H1 (cell line): Measurements from ENCODE around the gene GEMIN7.

Experiments used
- BRCA1 ChIP-seq: IDR thresholded peaks from 2 replicates; pipeline ENCODE4 v1.6.1; 2012; ENCODE audit warnings: low read depth, low read length, improper control_type of control experiment
- CHD2 ChIP-seq: IDR thresholded peaks from 2 replicates; pipeline ENCODE4 v1.6.1; 2012; ENCODE audit warnings: low read length, improper control_type of control experiment
- POLR2A ChIP-seq, 2 experiments: IDR thresholded peaks; 1 replicate in 1 of 2; 2 replicates in 1 of 2; pipeline ENCODE4 v1.6.1; 2011; ENCODE audit warnings: low read depth in 2 of 2, low read length in 2 of 2, mild to moderate bottlenecking in 2 of 2; ENCODE audit errors: control extremely low read depth in 1 of 2
- SP2 ChIP-seq: IDR thresholded peaks from 2 replicates; pipeline ENCODE4 v1.6.1; 2012; ENCODE audit warnings: mild to moderate bottlenecking, low read length, inconsistent platforms
- TBP ChIP-seq: IDR thresholded peaks from 2 replicates; pipeline ENCODE4 v1.6.1; 2011; ENCODE audit warnings: low read depth, low read length, improper control_type of control experiment
- USF2 ChIP-seq: IDR thresholded peaks from 2 replicates; pipeline ENCODE4 v1.6.1; 2011; ENCODE audit warnings: low read length, improper control_type of control experiment

- TF ChIP-seq POLR2A (IDR thresholded peaks at IDR 0.05; ENCODE audit: control extremely low read depth in 1 of 2, low read depth in 2 of 2, low read length in 2 of 2): no peak
- TF ChIP-seq BRCA1: no peak
- TF ChIP-seq SP2: no peak
- no peak for TF ChIP-seq CHD2
- TF ChIP-seq USF2: no peak
- no peak for TF ChIP-seq TBP
These were observed 8.1 kb upstream of the GEMIN7 start for GRCh38 chr19:45070861-45071544.
